GM19043 (cell line): ENCODE results near the gene FIS1.

ENCODE experiments used
- ATAC-seq: cut with Tn5 transposase; IDR thresholded peaks from one replicate; pipeline ENCODE4 v1.9.1; 2021; ENCODE audit warnings: low read depth; ENCODE audit not compliant: unreplicated experiment

FIS1 gene

GRCh38 chr7:101236292-101236835, 8.5 kb downstream of the FIS1 start:
- ATAC-seq: no peak

DNA sequence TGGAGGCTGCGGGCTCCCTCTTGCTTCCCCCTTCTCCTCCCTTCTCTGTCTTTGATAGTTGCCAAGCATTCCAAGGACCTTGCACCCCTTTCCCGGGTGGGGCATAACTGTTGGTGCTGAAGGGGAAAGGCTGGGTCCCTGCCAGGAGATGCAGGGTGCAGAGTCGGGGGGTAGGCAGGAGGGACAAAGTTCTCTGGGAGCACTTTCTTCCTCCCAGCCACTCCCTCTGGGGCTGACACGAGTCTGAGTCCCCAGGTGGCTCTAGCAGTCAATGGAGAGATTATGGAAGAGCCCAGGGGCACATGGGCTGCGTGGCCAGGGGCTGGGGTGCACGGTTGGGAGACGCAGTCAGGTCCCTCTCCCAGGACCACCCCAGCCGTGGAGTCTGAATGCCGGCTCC, 9.4 kb downstream of the FIS1 start:
- no peak for ATAC-seq

- no peak for ATAC-seq
These were observed 9.8 kb downstream of the FIS1 start for GRCh38 chr7:101235050-101235449.

- no peak for ATAC-seq
These were observed 10.2 kb downstream of the FIS1 start for GRCh38 chr7:101234636-101235035.

DNA sequence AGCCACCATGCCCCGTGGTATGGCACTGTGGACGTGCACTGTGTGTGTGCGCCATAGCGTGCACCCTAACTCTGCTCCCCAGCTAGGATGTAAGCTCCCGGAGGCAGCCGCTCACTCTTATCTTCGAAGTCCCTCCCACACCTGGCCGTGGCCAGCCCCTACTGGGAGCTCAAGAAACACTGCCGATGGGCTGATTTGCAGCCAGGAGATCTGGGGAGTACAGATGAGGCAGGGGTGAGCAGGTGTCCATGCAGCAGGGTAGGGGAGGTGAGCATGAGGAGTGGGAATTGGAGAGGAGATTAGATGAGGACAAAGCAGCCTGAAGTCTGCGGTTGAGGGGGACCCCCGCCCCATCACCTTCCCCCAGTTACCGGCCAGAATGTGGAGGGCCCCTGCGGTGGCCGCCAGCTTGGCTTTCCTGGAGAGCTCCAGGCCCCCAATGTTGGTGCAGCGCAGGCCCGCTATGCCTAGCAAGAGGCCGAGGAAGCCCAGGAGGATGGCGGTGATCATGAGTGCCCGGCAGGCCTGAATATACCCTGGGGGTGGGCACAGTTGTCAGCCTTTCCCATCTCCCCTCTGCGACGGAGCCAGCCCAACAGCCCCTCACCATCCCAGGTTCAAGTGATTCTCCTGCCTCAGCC, 10.9 kb downstream of the FIS1 start:
- ATAC-seq: no peak

DNA sequence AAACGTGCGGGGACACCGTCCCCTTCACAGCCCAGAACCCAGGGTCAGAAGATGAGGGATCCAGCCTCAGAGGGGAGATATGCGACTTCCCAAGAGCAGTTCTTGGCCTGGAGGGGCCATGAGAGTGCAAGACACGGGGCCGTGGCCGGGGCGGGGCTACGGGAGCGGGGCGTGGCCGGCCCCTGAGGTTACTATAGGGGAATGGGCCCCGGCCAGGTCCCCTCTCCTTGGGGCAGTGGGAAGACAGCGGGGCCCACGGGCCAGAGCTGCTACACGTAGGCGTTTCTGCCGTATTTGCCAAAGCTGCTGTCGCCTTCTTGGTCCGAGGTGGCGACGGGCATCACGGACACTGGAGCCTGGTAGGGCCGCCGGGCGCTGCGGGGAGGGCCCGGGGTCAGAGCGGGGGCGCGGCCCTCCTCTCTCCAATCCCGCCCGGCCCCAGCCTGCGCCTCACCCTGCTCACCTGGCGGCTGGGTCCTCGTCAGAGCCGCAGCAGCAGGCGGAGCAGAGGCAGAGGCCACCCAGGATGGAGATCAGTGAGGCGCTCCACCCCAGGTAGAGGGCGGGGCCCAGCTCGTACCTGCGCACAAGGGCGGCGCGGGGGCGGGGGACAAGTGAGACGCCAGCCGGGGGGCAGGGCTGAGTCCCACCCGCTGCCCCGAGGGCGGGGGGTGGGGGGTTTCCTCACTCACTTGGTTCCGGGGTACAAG, 12.6 kb downstream of the FIS1 start:
- ATAC-seq: no peak

- ATAC-seq: no peak
These were observed 13.2 kb downstream of the FIS1 start for GRCh38 chr7:101231644-101232043.

DNA sequence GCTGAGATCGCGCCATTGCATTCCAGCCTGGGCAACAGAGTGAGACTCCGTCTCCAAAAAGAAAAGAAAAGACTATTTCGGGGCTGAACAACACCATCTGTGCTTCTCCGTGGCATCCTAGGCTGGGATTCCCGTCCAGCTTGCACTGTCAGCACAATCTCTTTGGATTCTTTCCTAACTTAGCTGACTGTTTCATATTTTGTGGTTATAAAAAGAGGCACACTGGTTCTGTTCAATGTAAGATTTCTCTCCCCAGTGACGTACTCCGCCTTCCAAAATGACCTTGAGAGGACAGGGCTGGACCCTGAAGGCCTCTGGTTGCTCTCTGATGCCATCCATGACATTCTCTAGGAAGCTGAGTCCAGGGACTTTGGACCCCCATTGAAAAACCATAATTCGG, 18.2 kb downstream of the FIS1 start:
- ATAC-seq: no peak

DNA sequence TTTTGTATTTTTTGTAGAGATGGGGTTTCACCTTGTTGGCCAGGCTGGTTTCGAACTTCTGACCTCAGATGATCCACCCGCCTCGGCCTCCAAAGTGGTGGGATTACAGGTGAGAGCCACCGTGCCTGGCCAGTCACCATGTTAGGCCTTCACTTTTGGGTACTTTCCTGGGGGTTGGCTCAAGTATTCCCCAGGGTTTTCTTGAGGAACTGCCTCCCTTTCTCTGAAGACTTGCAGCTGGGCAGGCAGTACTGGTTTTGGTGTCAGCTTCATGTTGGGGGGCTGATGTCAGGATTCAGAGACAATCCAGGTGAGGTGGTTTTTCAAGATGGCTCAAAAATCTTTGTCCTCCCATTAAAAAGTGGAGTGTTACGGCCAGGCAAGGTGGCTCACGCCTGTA, 19.2 kb downstream of the FIS1 start:
- no peak for ATAC-seq

GRCh38 chr7:101223528-101223927, 21.4 kb downstream of the FIS1 start:
- no peak for ATAC-seq

DNA sequence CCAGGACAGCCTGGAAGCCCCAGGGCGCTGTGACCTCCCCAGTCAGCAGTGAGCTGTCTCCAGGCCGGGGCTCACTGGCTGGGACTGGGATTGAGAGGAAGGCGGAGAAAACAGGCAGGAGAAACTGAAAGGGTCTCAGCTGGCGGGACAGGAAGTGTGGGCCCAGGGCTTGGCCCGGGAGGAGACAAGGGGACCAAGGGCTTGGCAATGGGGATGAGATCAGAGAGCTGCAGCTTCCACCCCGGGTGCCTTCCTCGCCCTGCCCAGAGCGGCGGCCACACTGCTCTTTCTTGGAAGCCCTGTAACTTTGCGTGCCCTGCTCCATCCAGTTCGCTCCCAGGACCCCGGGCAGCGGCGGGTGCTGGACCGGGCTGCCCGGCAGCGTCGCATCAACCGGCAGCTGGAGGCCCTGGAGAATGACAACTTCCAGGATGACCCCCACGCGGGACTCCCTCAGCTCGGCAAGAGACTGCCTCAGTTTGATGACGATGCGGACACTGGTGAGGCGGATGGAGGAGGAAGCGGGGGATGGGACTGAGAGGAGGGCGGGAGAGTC, 22.5 kb downstream of the FIS1 start:
- no peak for ATAC-seq

DNA sequence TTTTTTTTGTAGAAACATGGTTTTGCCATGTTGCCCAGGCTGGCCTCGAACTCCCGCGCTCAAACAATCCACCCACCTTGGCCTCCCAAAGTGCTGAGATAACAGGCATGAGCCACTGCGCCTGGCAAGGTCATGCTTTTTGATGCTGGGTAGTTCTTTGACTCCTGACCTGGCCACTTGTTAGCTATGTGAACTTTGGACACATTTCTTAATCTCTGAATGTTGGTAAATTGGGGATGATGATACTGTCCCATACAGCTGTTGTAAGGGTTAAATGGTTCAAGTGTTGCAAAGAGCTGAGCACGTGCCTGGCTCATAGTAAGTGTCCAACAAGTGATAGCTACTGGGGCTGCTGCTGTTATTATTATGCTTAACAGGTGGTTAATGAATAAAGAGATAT, 24.6 kb downstream of the FIS1 start:
- ATAC-seq: no peak

GRCh38 chr7:101218236-101219125, 26.4 kb downstream of the FIS1 start:
- peak; percentile 28 for ATAC-seq

GRCh38 chr7:101217388-101218235, 27.3 kb downstream of the FIS1 start, which contains the start of the genes PLOD3 and ZNHIT1:
Gene PLOD3, minus strand, starts transcription at chr7:101217581. Its CDS starts 307 bp downstream, at chr7:101217274.
Gene ZNHIT1, plus strand, starts transcription at chr7:101218165. Its CDS starts 31 bp downstream, at chr7:101218196.
- peak; percentile 62 for ATAC-seq

DNA sequence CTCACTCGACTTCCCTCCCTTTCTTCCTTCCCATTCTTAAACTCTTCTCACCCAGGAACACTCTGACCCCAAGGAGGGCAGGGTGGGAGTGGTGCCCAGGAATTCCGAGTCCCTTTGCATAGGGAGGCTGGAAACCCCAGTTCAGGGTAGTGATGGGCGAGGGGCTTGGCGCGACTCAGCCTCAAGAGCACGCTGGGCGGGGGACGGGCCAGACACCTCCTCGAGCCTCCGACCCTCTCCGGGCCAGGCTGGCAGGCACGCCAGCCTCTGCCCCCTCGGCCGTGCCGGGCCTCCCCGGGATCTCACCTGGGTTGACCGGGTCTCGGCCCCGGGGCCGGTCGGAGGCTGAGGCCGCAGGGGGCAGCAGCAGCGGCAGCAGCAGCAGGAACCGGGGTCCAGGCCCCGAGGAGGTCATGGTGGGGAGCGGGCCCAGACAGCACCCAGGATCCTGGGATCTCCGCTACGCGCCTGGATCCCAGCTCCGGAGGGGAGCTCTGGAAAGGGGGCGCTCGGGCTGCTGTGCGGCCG, 28.0 kb downstream of the FIS1 start:
- ATAC-seq: peak; percentile 12

DNA sequence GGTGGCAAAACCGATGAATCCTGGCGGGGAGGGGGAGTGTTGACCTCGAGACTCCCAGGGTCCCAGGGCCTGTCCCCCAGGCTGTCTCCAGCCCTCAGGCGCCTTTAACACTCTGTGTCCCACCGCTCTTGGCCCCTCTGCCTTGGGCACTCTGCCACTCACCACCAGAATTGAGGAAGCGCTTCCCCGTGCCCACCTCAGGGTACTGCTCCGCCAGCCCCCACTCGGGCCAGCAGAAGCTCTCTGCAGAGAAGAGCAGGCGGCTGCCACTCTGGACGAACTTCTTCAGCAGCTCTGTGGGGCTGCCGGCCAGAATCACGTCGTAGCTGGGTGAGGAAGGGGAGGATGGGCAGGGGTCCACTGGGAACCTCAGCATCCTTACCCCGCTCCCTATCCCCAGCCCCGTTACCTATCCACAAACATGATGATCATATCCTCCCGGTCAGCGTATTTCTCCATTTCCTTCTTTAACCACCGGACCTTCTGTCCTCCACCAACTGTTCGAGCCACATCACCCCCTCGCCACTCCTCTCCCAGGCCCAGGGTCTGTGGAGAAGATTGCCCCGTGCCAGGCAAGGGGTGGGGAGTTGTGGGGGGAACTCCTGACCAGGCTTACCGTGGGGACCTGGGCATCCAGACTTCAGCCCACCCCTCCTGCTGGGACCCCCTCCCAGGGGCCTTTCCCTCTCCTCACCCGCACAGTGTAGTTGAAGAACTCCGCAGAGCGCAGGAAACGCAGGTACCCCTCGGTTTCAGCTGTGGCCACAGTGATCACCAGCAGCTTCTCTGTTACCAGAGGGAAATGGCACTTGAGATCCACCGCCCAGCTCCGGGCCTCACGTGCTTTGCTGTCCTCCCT, 28.7 kb downstream of the FIS1 start:
- no peak for ATAC-seq

GRCh38 chr7:101212014-101212413, 32.9 kb downstream of the FIS1 start:
- no peak for ATAC-seq

- ATAC-seq: no peak
These were observed 33.4 kb downstream of the FIS1 start for GRCh38 chr7:101211501-101211900.

DNA sequence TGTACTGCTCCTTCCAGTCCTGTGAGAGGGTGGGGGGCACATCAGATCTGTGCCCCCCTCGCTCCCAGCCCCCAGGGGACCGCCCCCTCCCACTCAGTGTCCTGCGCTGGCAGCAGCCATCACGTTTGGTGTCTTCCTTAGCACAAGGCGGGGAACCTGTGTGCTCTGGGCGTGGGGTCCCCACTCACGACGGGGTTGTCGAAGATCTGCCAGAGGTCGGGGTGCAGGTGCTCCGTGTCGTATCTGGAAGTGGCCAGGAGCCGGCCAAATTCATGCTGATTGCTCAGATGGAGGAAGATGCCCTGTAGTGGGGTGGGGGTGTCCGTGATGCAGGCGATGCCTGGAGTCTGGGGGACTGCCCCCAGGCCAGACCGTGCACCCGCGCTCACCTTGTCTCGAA, 34.7 kb downstream of the FIS1 start:
- ATAC-seq: no peak
